Lower leg skin (tissue), 4 donors: ENCODE results near the gene DGKI. TPM values are rescaled to one million over a fixed set of nuclear protein-coding genes. Genes with fewer than 3 reads are reported as not detected.

Experiments used
- DNase-seq, 2 donors: peaks; one replicate each; pipeline ENCODE4 v3.0.0-alpha.2; 2019; ENCODE audit warnings: low spot score in 2 of 2
- H3K4me3 ChIP-seq: fragments of 200-600 bp; sonication (generic); 2 replicates; pipeline ENCODE4 v1.5.1; 2017; ENCODE audit warnings: mild to moderate bottlenecking, low read depth; ENCODE audit not compliant: poor library complexity, severe bottlenecking
- CTCF ChIP-seq, 3 donors: fragments of 450-650 bp; IDR thresholded peaks; one replicate each; pipeline ENCODE4 v1.5.1; 2016; ENCODE audit warnings: antibody characterized with exemption in 3 of 3, mild to moderate bottlenecking in 3 of 3, moderate library complexity in 2 of 3
- POLR2A ChIP-seq, 2 donors: fragments of 450-650 bp; IDR thresholded peaks; one replicate each; pipeline ENCODE4 v1.6.1; 2016 to 2017; ENCODE audit warnings: antibody characterized with exemption in 2 of 2, mild to moderate bottlenecking in 1 of 2, moderate library complexity in 1 of 2
- WGBS, 2 donors: methylation state at CpG; one replicate each; pipeline ENCODE4 v1.1.5; 2018; 5-methylcytosine and 5-hydroxymethylcytosine counted together
- intact Hi-C: fragments of 100-400 bp; cut with DNase I; formaldehyde crosslinking; loops from one replicate; pipeline ENCODE4 v1.15.0; 2023; ENCODE audit warnings: low total_unique reads
- total RNA-seq, 4 donors: library from RNA; depleted of rRNA; stranded (reverse); fragments of >200 nt; gene quantifications; one replicate each; pipeline ENCODE4 v1.1.0, GENCODE V29; 2016

Gene DGKI
- total RNA-seq, 4 donors from 2014 or later, result 0.34 to 2.1 (median 1.3) TPM

GRCh38 chr7:137351941-137352340, 494.8 kb downstream of the DGKI start:
- intact Hi-C loops, result no loop called here
- WGBS, 2 donors, result 58 to 62% methylated on average over 2 of the region's 2 CpGs
- H3K4me3 ChIP-seq, result no peak overlapping the region
- DNase-seq, result no peak
- no peak for TF ChIP-seq POLR2A (IDR thresholded peaks at IDR 0.05)
- TF ChIP-seq CTCF (IDR thresholded peaks at IDR 0.05), result no peak

GRCh38 chr7:137345799-137346449, 500.9 kb downstream of the DGKI start:
- no peak overlapping the region for H3K4me3 ChIP-seq
- WGBS, 2 donors, result 69 to 77% methylated on average over 6 of the region's 6 CpGs
- DNase-seq, result no peak
- TF ChIP-seq POLR2A (IDR thresholded peaks at IDR 0.05) (no peak), CTCF (IDR thresholded peaks at IDR 0.05) (no peak)
- intact Hi-C loops, result no loop called here

GRCh38 chr7:137343281-137343841, 503.4 kb downstream of the DGKI start, which contains the start of gene PTN:
Gene PTN (minus strand): TSS chr7:137343733. CDS start chr7:137254973, 88,760 bp downstream.
- intact Hi-C loops, result no loop called here
- DNase-seq, result peak in 1 of 2 donors; percentile 86
- H3K4me3 ChIP-seq, result no peak within 1 kb of the TSS
- TF ChIP-seq CTCF (IDR thresholded peaks at IDR 0.05), result no peak
- no peak for TF ChIP-seq POLR2A (IDR thresholded peaks at IDR 0.05)
- WGBS, 2 donors, result 1 to 4% methylated on average over 23 of the region's 23 CpGs

GRCh38 chr7:137342828-137343261, 503.9 kb downstream of the DGKI start:
- TF ChIP-seq CTCF (IDR thresholded peaks at IDR 0.05) (no peak), POLR2A (IDR thresholded peaks at IDR 0.05) (no peak)
- intact Hi-C loops, result no loop called here
- no peak overlapping the region for H3K4me3 ChIP-seq
- 16 to 19% methylated on average over 5 of the region's 5 CpGs for WGBS, 2 donors
- DNase-seq, result no peak

- TF ChIP-seq CTCF (IDR thresholded peaks at IDR 0.05), result no peak
- no peak for TF ChIP-seq POLR2A (IDR thresholded peaks at IDR 0.05)
- WGBS, 2 donors, result 60 to 65% methylated on average over 3 of the region's 3 CpGs
- DNase-seq, result no peak
- intact Hi-C loops, result no loop called here
- no peak overlapping the region for H3K4me3 ChIP-seq
These were observed 504.5 kb downstream of the DGKI start for GRCh38 chr7:137342265-137342664.
